Ishikawa (cell line): ENCODE measurements around the gene EMP2.

Source experiments
- CEBPB ChIP-seq: IDR thresholded peaks from 2 replicates; pipeline ENCODE4 v1.6.1; 2012
- EGR1 ChIP-seq: IDR thresholded peaks from 2 replicates; pipeline ENCODE4 v1.6.1; 2012
- EP300 ChIP-seq: IDR thresholded peaks from 2 replicates; pipeline ENCODE4 v1.6.1; 2012; ENCODE audit warnings: borderline replicate concordance
- FOXM1 ChIP-seq: IDR thresholded peaks from 2 replicates; pipeline ENCODE4 v1.6.1; 2012; ENCODE audit warnings: low read depth, borderline replicate concordance
- MAX ChIP-seq: IDR thresholded peaks from 2 replicates; pipeline ENCODE4 v1.6.1; 2012
- RAD21 ChIP-seq: IDR thresholded peaks from 2 replicates; pipeline ENCODE4 v1.6.1; 2012; ENCODE audit warnings: low read depth
- REST ChIP-seq: IDR thresholded peaks from 2 replicates; pipeline ENCODE4 v1.6.1; 2012; ENCODE audit warnings: low read depth, mild to moderate bottlenecking
- TAF1 ChIP-seq: IDR thresholded peaks from 2 replicates; pipeline ENCODE4 v1.6.1; 2012; ENCODE audit warnings: low read depth, mild to moderate bottlenecking
- TCF12 ChIP-seq: IDR thresholded peaks from 2 replicates; pipeline ENCODE4 v1.6.1; 2012; ENCODE audit warnings: low read depth

GRCh38 chr16:10551881-10552280 lies 28.5 kb downstream of the EMP2 start:
- TF ChIP-seq CEBPB (no peak), TAF1 (no peak), FOXM1 (no peak), EP300 (no peak), MAX (no peak), TCF12 (no peak), EGR1 (no peak), REST (no peak), RAD21 (no peak)
